ENCODE results near the gene CYP17A1.

CYP17A1 gene

GRCh38 chr10:102795453-102796406, 41.5 kb downstream of the CYP17A1 start:
- peaks cover 27% of the 10 kb centered on the region for H3K36me3 ChIP-seq (ENCODE audit: insufficient read depth, insufficient read length, low read length)
- TF ChIP-seq ZNF274 (IDR thresholded peaks at IDR 0.05; ENCODE audit: low read depth, low read length) (no peak), SUZ12 (IDR thresholded peaks at IDR 0.05; ENCODE audit: extremely low read depth, insufficient read depth, insufficient read length) (no peak), YY1 (IDR thresholded peaks at IDR 0.05; ENCODE audit: insufficient read depth, insufficient read length) (no peak)
- H3K4me1 ChIP-seq (ENCODE audit: insufficient read depth, insufficient read length): peaks cover 4% of the 10 kb centered on the region
- H3K9ac ChIP-seq (ENCODE audit: insufficient read length, low read depth): no peak overlapping the region
- H3K4me3 ChIP-seq (ENCODE audit: insufficient read length, low read depth): no peak overlapping the region
- no peak for DNase-seq (ENCODE audit: low read depth, low spot score)
- no peaks in the 10 kb centered on the region for H3K27me3 ChIP-seq (ENCODE audit: insufficient read depth, insufficient read length)
- no peaks in the 10 kb centered on the region for H3K9me3 ChIP-seq (ENCODE audit: insufficient read depth, low read length)

- Histone ChIP-seq H3K27me3 (ENCODE audit: insufficient read depth, insufficient read length) (no peaks in the 10 kb centered on the region), H3K36me3 (ENCODE audit: insufficient read depth, insufficient read length, low read length) (peaks cover 4% of the 10 kb centered on the region), H3K4me1 (ENCODE audit: insufficient read depth, insufficient read length) (no peaks in the 10 kb centered on the region), H3K4me3 (ENCODE audit: insufficient read length, low read depth) (no peak overlapping the region), H3K9me3 (ENCODE audit: insufficient read depth, low read length) (no peaks in the 10 kb centered on the region), H3K9ac (ENCODE audit: insufficient read length, low read depth) (no peak overlapping the region)
- no peak for TF ChIP-seq YY1 (IDR thresholded peaks at IDR 0.05; ENCODE audit: insufficient read depth, insufficient read length)
- TF ChIP-seq SUZ12 (IDR thresholded peaks at IDR 0.05; ENCODE audit: extremely low read depth, insufficient read depth, insufficient read length): no peak
- no peak for DNase-seq (ENCODE audit: low read depth, low spot score)
Measured at GRCh38 chr10:102791754-102792395, 45.3 kb downstream of the CYP17A1 start.

- no peak overlapping the region for H3K9ac ChIP-seq (ENCODE audit: insufficient read length, low read depth)
- H3K4me1 ChIP-seq (ENCODE audit: insufficient read depth, insufficient read length): peaks cover 8% of the 10 kb centered on the region
Measured at GRCh38 chr10:102785818-102786217, 51.4 kb downstream of the CYP17A1 start.

GRCh38 chr10:102783568-102783967, 53.6 kb downstream of the CYP17A1 start:
- H3K9me3 ChIP-seq (ENCODE audit: insufficient read depth, low read length): no peaks in the 10 kb centered on the region
- DNase-seq (ENCODE audit: low read depth, low spot score): no peak
- peaks cover 11% of the 10 kb centered on the region for H3K4me1 ChIP-seq (ENCODE audit: insufficient read depth, insufficient read length)
- H3K36me3 ChIP-seq (ENCODE audit: insufficient read depth, insufficient read length, low read length): peaks cover 6% of the 10 kb centered on the region
- no peak overlapping the region for H3K9ac ChIP-seq (ENCODE audit: insufficient read length, low read depth)
- no peaks in the 10 kb centered on the region for H3K27me3 ChIP-seq (ENCODE audit: insufficient read depth, insufficient read length)
- no peak overlapping the region for H3K4me3 ChIP-seq (ENCODE audit: insufficient read length, low read depth)
- TF ChIP-seq YY1 (IDR thresholded peaks at IDR 0.05; ENCODE audit: insufficient read depth, insufficient read length): no peak

More at GRCh38 chr10:102785818-102786217, 51.4 kb downstream of the CYP17A1 start:
- no peak for TF ChIP-seq YY1 (IDR thresholded peaks at IDR 0.05; ENCODE audit: insufficient read depth, insufficient read length)
- no peak for TF ChIP-seq SUZ12 (IDR thresholded peaks at IDR 0.05; ENCODE audit: extremely low read depth, insufficient read depth, insufficient read length)
- TF ChIP-seq ZNF274 (IDR thresholded peaks at IDR 0.05; ENCODE audit: low read depth, low read length): no peak
- H3K4me3 ChIP-seq (ENCODE audit: insufficient read length, low read depth): no peak overlapping the region
- no peaks in the 10 kb centered on the region for H3K9me3 ChIP-seq (ENCODE audit: insufficient read depth, low read length)
- H3K36me3 ChIP-seq (ENCODE audit: insufficient read depth, insufficient read length, low read length): peaks cover 2% of the 10 kb centered on the region
- H3K27me3 ChIP-seq (ENCODE audit: insufficient read depth, insufficient read length): no peaks in the 10 kb centered on the region
- no peak for DNase-seq (ENCODE audit: low read depth, low spot score)

GRCh38 chr10:102782673-102783551, 54.3 kb downstream of the CYP17A1 start:
- H3K27me3 ChIP-seq (ENCODE audit: insufficient read depth, insufficient read length): no peaks in the 10 kb centered on the region
- H3K9me3 ChIP-seq (ENCODE audit: insufficient read depth, low read length): no peaks in the 10 kb centered on the region
- no peak overlapping the region for H3K9ac ChIP-seq (ENCODE audit: insufficient read length, low read depth)
- TF ChIP-seq ZNF274 (IDR thresholded peaks at IDR 0.05; ENCODE audit: low read depth, low read length): no peak
- TF ChIP-seq YY1 (IDR thresholded peaks at IDR 0.05; ENCODE audit: insufficient read depth, insufficient read length): no peak
- TF ChIP-seq SUZ12 (IDR thresholded peaks at IDR 0.05; ENCODE audit: extremely low read depth, insufficient read depth, insufficient read length): no peak
- H3K36me3 ChIP-seq (ENCODE audit: insufficient read depth, insufficient read length, low read length): peaks cover 6% of the 10 kb centered on the region
- H3K4me3 ChIP-seq (ENCODE audit: insufficient read length, low read depth): no peak overlapping the region
- no peak for DNase-seq (ENCODE audit: low read depth, low spot score)
- H3K4me1 ChIP-seq (ENCODE audit: insufficient read depth, insufficient read length): peaks cover 14% of the 10 kb centered on the region

- Histone ChIP-seq H3K27me3 (ENCODE audit: insufficient read depth, insufficient read length) (no peaks in the 10 kb centered on the region), H3K36me3 (ENCODE audit: insufficient read depth, insufficient read length, low read length) (peaks cover 6% of the 10 kb centered on the region), H3K4me1 (ENCODE audit: insufficient read depth, insufficient read length) (peaks cover 17% of the 10 kb centered on the region), H3K9ac (ENCODE audit: insufficient read length, low read depth) (no peak overlapping the region), H3K4me3 (ENCODE audit: insufficient read length, low read depth) (no peak overlapping the region), H3K9me3 (ENCODE audit: insufficient read depth, low read length) (no peaks in the 10 kb centered on the region)
- TF ChIP-seq YY1 (IDR thresholded peaks at IDR 0.05; ENCODE audit: insufficient read depth, insufficient read length) (no peak), SUZ12 (IDR thresholded peaks at IDR 0.05; ENCODE audit: extremely low read depth, insufficient read depth, insufficient read length) (no peak), ZNF274 (IDR thresholded peaks at IDR 0.05; ENCODE audit: low read depth, low read length) (no peak)
- DNase-seq (ENCODE audit: low read depth, low spot score): no peak
Measured at GRCh38 chr10:102781921-102782557, 55.2 kb downstream of the CYP17A1 start.
